OCI-LY7 (cell line): ENCODE data around the gene LRRC71. TPM values are rescaled to one million over a fixed set of nuclear protein-coding genes. Genes with fewer than 3 reads are reported as not detected.

Source experiments
- BruUV-seq: library from RNA; stranded (reverse); fragments of 400-500 nt; replicated peaks from 2 replicates; lab custom pipeline; 2021; lab: Mats Ljungman, UMichigan
- CTCF ChIA-PET: fragments of 300-600 bp; sonication (Branson Sonifier 250); formaldehyde crosslinking; loops from one replicate; lab custom pipeline; 2022; ENCODE audit warnings: antibody characterized with exemption; ENCODE audit not compliant: unreplicated experiment; lab: Charles Lee
- POLR2A ChIA-PET: fragments of 300-600 bp; sonication (Branson Sonifier 250); formaldehyde crosslinking; loops from one replicate; lab custom pipeline; 2022; ENCODE audit warnings: antibody characterized with exemption; lab: Charles Lee
- DNase-seq: peaks from one replicate; pipeline ENCODE4 v3.0.0-alpha.2; 2015; ENCODE audit warnings: low spot score
- H2AFZ ChIP-seq: fragments of 200-600 bp; sonication (generic), shearing (Covaris generic); 2 replicates; pipeline ENCODE4 v1.6.1; 2014; ENCODE audit warnings: mild to moderate bottlenecking, antibody characterized with exemption, low read length, moderate library complexity
- H3K27ac ChIP-seq: fragments of 200-600 bp; sonication (generic); 2 replicates; pipeline ENCODE4 v1.5.1; 2014; ENCODE audit warnings: mixed run types, low read depth, mild to moderate bottlenecking, moderate library complexity, low read length, inconsistent platforms; ENCODE audit not compliant: poor library complexity, severe bottlenecking
- H3K36me3 ChIP-seq: fragments of 200-600 bp; sonication (generic); 2 replicates; pipeline ENCODE4 v1.6.1; 2014; ENCODE audit warnings: mild to moderate bottlenecking, antibody characterized with exemption, low read length, moderate library complexity, mixed read lengths; ENCODE audit not compliant: insufficient read depth
- H3K4me1 ChIP-seq: fragments of 200-600 bp; sonication (generic); 2 replicates; pipeline ENCODE4 v1.5.1; 2014; ENCODE audit warnings: mild to moderate bottlenecking, low read length; ENCODE audit not compliant: insufficient read depth, poor library complexity, severe bottlenecking
- H3K4me2 ChIP-seq: fragments of 200-600 bp; sonication (generic); 2 replicates; pipeline ENCODE4 v1.6.1; 2014; ENCODE audit warnings: mild to moderate bottlenecking, low read length
- H3K4me3 ChIP-seq: fragments of 200-600 bp; sonication (generic); 2 replicates; pipeline ENCODE4 v1.5.1; 2014; ENCODE audit warnings: mild to moderate bottlenecking, low read depth, low read length; ENCODE audit not compliant: poor library complexity, severe bottlenecking
- H3K79me2 ChIP-seq: fragments of 200-600 bp; sonication (generic); 2 replicates; pipeline ENCODE4 v1.6.1; 2016; ENCODE audit warnings: low read depth, mild to moderate bottlenecking, low read length, moderate library complexity, mixed read lengths; ENCODE audit not compliant: insufficient read depth
- H3K9me2 ChIP-seq: fragments of 200-600 bp; sonication (generic); 2 replicates; pipeline ENCODE4 v1.6.1; 2016; ENCODE audit warnings: mild to moderate bottlenecking, low read length, mixed read lengths; ENCODE audit not compliant: insufficient read depth
- H3K9me3 ChIP-seq: fragments of 200-600 bp; sonication (generic); 2 replicates; pipeline ENCODE4 v1.6.1; 2014; ENCODE audit warnings: mild to moderate bottlenecking, mixed run types, low read length, mixed read lengths
- H4K20me1 ChIP-seq: fragments of 200-600 bp; sonication (generic); 2 replicates; pipeline ENCODE4 v1.6.1; 2014; ENCODE audit warnings: mild to moderate bottlenecking, antibody characterized with exemption, low read length, moderate library complexity, mixed read lengths; ENCODE audit not compliant: insufficient read depth
- EZH2phosphoT487 ChIP-seq: fragments of 200-600 bp; sonication (generic); IDR thresholded peaks from 2 replicates; pipeline ENCODE4 v1.6.1; 2018; ENCODE audit warnings: low read depth, borderline replicate concordance, mild to moderate bottlenecking, mixed run types, antibody characterized with exemption, low read length, moderate library complexity, mixed read lengths
- intact Hi-C: fragments of 100-400 bp; cut with micrococcal nuclease; formaldehyde crosslinking; loops from one replicate; pipeline ENCODE4 v1.10.0; 2022; ENCODE audit not compliant: unreplicated experiment
- total RNA-seq, 2 experiments: library from RNA; depleted of rRNA in 1 of 2; stranded (reverse); fragments of >200 nt in 1 of 2; shearing (Covaris generic) in 1 of 2; gene quantifications; 2 replicates each; pipeline ENCODE4 v1.2.3, GENCODE V29; 2014 to 2022
- TF ChIP-seq, protein P1 (sequence below): fragments of 200-600 bp; sonication (generic); conservative IDR thresholded peaks from 2 replicates; pipeline ENCODE4 v1.5.1; 2014; ENCODE audit warnings: mild to moderate bottlenecking, antibody characterized with exemption, low read length, moderate library complexity, mixed read lengths

Gene LRRC71
- total RNA-seq, 2 experiments from 2014 or later: not detected

DNA sequence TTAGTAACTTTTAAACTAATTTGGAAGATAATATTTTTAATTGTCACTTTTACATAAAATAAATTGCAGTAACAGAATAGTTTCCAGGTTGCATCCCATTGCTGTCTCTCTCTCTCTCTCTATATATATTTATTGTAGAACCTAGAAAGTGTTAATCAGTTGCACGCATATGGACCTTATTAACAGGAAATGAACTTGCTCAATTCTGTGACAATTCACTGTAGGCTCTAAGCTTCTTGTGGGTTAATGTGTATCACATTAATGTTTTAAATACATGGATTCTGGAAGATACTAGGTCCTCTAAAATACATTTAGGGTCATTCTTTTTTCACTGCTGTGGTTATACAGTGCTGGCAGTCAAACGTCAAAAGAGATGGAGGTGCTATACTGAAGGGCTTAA lies 33.1 kb downstream of the LRRC71 start:
- no peak overlapping the region for H2AFZ ChIP-seq
- H3K9me2 ChIP-seq: no peaks in the 10 kb centered on the region
- ChIA-PET POLR2A (interaction anchor here (0.6 to 0.7 kb wide), 2 partner anchors 15 to 1350 kb away, joined by 3 read pairs; no protein-coding TSS in a partner anchor), CTCF (no interaction called here)
- no peak for TF ChIP-seq EZH2phosphoT487
- TF ChIP-seq, protein P1, sequence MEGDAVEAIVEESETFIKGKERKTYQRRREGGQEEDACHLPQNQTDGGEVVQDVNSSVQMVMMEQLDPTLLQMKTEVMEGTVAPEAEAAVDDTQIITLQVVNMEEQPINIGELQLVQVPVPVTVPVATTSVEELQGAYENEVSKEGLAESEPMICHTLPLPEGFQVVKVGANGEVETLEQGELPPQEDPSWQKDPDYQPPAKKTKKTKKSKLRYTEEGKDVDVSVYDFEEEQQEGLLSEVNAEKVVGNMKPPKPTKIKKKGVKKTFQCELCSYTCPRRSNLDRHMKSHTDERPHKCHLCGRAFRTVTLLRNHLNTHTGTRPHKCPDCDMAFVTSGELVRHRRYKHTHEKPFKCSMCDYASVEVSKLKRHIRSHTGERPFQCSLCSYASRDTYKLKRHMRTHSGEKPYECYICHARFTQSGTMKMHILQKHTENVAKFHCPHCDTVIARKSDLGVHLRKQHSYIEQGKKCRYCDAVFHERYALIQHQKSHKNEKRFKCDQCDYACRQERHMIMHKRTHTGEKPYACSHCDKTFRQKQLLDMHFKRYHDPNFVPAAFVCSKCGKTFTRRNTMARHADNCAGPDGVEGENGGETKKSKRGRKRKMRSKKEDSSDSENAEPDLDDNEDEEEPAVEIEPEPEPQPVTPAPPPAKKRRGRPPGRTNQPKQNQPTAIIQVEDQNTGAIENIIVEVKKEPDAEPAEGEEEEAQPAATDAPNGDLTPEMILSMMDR: no peak
- DNase-seq: no peak
- BruUV-seq: no TSS peak
- no peaks in the 10 kb centered on the region for H3K4me1 ChIP-seq
- H3K9me3 ChIP-seq: no peaks in the 10 kb centered on the region
- no peak overlapping the region for H3K4me3 ChIP-seq
- intact Hi-C loops: no loop called here
- H4K20me1 ChIP-seq: no peaks in the 10 kb centered on the region
- no peak overlapping the region for H3K4me2 ChIP-seq
- H3K27ac ChIP-seq: no peak overlapping the region
- H3K36me3 ChIP-seq: no peaks in the 10 kb centered on the region
- no peaks in the 10 kb centered on the region for H3K79me2 ChIP-seq

DNA sequence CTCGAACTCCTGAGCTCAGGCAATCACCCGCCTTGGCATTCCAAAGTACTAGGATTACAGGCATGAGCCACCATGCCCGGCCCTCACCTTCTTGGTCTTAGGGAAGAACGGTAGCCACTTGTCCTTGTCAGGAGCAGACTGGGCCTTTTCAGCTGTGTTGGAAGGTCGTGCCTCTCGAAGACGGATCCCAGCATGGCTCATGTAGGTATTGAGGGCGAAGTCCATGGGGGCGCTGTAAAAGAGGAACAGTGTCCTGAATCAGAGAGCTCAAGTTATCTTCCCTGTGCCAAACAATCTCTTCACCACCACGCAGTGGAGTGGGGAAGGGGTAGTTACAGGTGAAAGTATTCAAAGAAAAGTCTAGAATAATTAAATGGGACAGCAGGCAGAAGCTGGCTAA lies 35.9 kb downstream of the LRRC71 start:
- no peak for DNase-seq
- Histone ChIP-seq H4K20me1 (no peaks in the 10 kb centered on the region), H3K36me3 (no peaks in the 10 kb centered on the region), H2AFZ (no peak overlapping the region), H3K9me3 (no peaks in the 10 kb centered on the region), H3K4me3 (no peak overlapping the region), H3K79me2 (no peaks in the 10 kb centered on the region), H3K4me2 (no peak overlapping the region), H3K27ac (no peak overlapping the region), H3K4me1 (no peaks in the 10 kb centered on the region), H3K9me2 (no peaks in the 10 kb centered on the region)
- intact Hi-C loops: no loop called here
- CTCF ChIA-PET: no interaction called here
- no peak for TF ChIP-seq EZH2phosphoT487
- TF ChIP-seq, protein P1: no peak
- POLR2A ChIA-PET: no interaction called here
- BruUV-seq: no TSS peak

DNA sequence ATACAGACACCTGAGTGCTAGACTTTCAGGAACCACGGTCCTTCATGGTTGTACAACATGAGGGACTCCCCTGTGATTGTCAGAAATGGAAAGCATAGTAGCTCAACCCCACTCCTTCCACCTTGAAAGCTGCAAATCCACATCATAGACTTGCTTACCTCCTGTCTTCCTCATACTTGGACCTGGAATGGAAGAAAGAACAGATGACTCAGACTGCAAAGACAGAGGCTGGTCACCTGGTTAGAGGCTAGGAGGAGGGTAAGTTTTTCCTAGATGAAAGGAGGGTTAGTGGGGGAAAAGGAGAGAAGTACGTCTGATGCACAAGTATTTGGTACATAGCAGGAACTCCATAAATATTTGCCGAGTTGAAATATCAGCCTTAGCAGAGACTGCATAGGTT lies 37.2 kb downstream of the LRRC71 start:
- Histone ChIP-seq H2AFZ (no peak overlapping the region), H3K36me3 (no peaks in the 10 kb centered on the region), H3K27ac (no peak overlapping the region), H3K4me3 (no peak overlapping the region), H3K4me2 (no peak overlapping the region), H3K9me2 (no peaks in the 10 kb centered on the region), H3K79me2 (no peaks in the 10 kb centered on the region), H4K20me1 (no peaks in the 10 kb centered on the region), H3K9me3 (no peaks in the 10 kb centered on the region), H3K4me1 (no peaks in the 10 kb centered on the region)
- BruUV-seq: no TSS peak
- intact Hi-C loops: no loop called here
- TF ChIP-seq EZH2phosphoT487: no peak
- TF ChIP-seq, protein P1: no peak
- CTCF ChIA-PET: no interaction called here
- DNase-seq: no peak
- POLR2A ChIA-PET: interaction anchor here (0.6 kb wide), 1 partner anchor 34 kb away, joined by 3 read pairs; no protein-coding TSS in a partner anchor
